T-cell (primary cell): ENCODE measurements around the gene MYT1. TPM values are rescaled to one million over a fixed set of nuclear protein-coding genes. Genes with fewer than 3 reads are reported as not detected.

Experiments
- ATAC-seq, 4 experiments: fragments of 200-7000 bp in 3 of 4; fragments of 150-1000 bp in 1 of 4; cut with Tn5 transposase; replicated peaks in 1 of 4; 1 replicate in 3 of 4; 2 replicates in 1 of 4; pipeline ENCODE4 v1.10.0; 2021; ENCODE audit warnings: moderate library complexity in 3 of 4, mild to moderate bottlenecking in 2 of 4, moderate number of reproducible peaks in 1 of 4
- CTCF ChIA-PET, 2 donors: fragments of 300-600 bp; sonication (Branson Sonifier 250); formaldehyde crosslinking; loops; one replicate each; lab custom pipeline; 2022; ENCODE audit warnings: antibody characterized with exemption in 2 of 2; lab: Charles Lee
- POLR2A ChIA-PET, 2 donors: fragments of 300-600 bp; sonication (Branson Sonifier 250); formaldehyde crosslinking; loops; one replicate each; lab custom pipeline; 2022; ENCODE audit warnings: antibody characterized with exemption in 2 of 2; lab: Charles Lee
- DNase-seq, 35 experiments: peaks; one replicate each; pipeline versions ENCODE4 v3.0.0 to v3.0.0-alpha.2; 2013 to 2023
- H3K27ac ChIP-seq: one replicate; pipeline ENCODE4 v1.5.1; 2013; ENCODE audit warnings: low read length
- H3K27me3 ChIP-seq, 2 experiments: replicated peaks in 1 of 2; 1 replicate in 1 of 2; 2 replicates in 1 of 2; pipeline versions ENCODE4 v1.6.1 to v1.7.0; 2013; ENCODE audit warnings: low read length in 1 of 2, mixed read lengths in 1 of 2; ENCODE audit not compliant: control insufficient read depth in 2 of 2, insufficient read depth in 2 of 2; ENCODE audit errors: extremely low read depth in 1 of 2
- H3K36me3 ChIP-seq, 2 donors: 1 replicate in 1 of 2; 2 replicates in 1 of 2; pipeline versions ENCODE4 v1.6.1 to v1.7.0; 2013; ENCODE audit warnings: low read length in 1 of 2; ENCODE audit not compliant: control insufficient read depth in 2 of 2, insufficient read depth in 1 of 2; ENCODE audit errors: extremely low read depth in 1 of 2
- H3K4me1 ChIP-seq, 2 experiments: 1 replicate in 1 of 2; 2 replicates in 1 of 2; pipeline versions ENCODE4 v1.6.1 to v1.7.0; 2013; ENCODE audit warnings: low read length in 2 of 2, mixed read lengths in 1 of 2; ENCODE audit not compliant: insufficient read depth in 2 of 2, control insufficient read depth in 1 of 2; ENCODE audit errors: extremely low read depth in 1 of 2
- H3K4me3 ChIP-seq, 2 donors: 1 replicate in 1 of 2; 2 replicates in 1 of 2; pipeline versions ENCODE4 v1.5.1 to v1.7.0; 2013; ENCODE audit warnings: mild to moderate bottlenecking in 2 of 2, low read length in 1 of 2, moderate library complexity in 1 of 2; ENCODE audit not compliant: control insufficient read depth in 1 of 2; ENCODE audit errors: extremely low read depth in 1 of 2
- H3K9me3 ChIP-seq: 2 replicates; pipeline ENCODE4 v1.7.0; 2013
- H3K27ac Mint-ChIP-seq, 2 donors: one replicate each; pipeline ENCODE4 v1.8.0; 2020 to 2021; ENCODE audit warnings: mild to moderate bottlenecking in 2 of 2, mixed read lengths in 2 of 2
- H3K27me3 Mint-ChIP-seq, 2 donors: one replicate each; pipeline ENCODE4 v1.8.0; 2021 to 2022; ENCODE audit warnings: mixed read lengths in 2 of 2
- H3K36me3 Mint-ChIP-seq: one replicate; pipeline ENCODE4 v1.8.0; 2021; ENCODE audit warnings: mixed read lengths
- H3K4me1 Mint-ChIP-seq, 3 donors: one replicate each; pipeline ENCODE4 v1.8.0; 2020 to 2022; ENCODE audit warnings: mixed read lengths in 3 of 3, mild to moderate bottlenecking in 1 of 3
- H3K4me3 Mint-ChIP-seq, 3 donors: one replicate each; pipeline ENCODE4 v1.8.0; 2020 to 2022; ENCODE audit warnings: mild to moderate bottlenecking in 3 of 3, mixed read lengths in 3 of 3, moderate library complexity in 3 of 3
- H3K9me3 Mint-ChIP-seq, 3 donors: one replicate each; pipeline ENCODE4 v1.8.0; 2020 to 2022; ENCODE audit warnings: mixed read lengths in 3 of 3
- WGBS: methylation state at CpG from one replicate; pipeline ENCODE4 v1.1.5; 2013; ENCODE audit warnings: missing lambda C conversion rate; ENCODE audit not compliant: insufficient coverage; 5-methylcytosine and 5-hydroxymethylcytosine counted together
- total RNA-seq, 35 experiments: library from RNA in 6 of 35; stranded (reverse) in 6 of 35; fragments of 120-200 nt in 1 of 35; gene quantifications; one replicate each; pipeline versions ENCODE4 v1.2.1 to v1.2.4 and lab custom pipeline; 2013 to 2026

The MYT1 gene
- total RNA-seq, 5 donors from 2014 or later (not counting 1 experiment from before 2014, with no cell fraction given) = 0.06 TPM; not detected in 4

DNA sequence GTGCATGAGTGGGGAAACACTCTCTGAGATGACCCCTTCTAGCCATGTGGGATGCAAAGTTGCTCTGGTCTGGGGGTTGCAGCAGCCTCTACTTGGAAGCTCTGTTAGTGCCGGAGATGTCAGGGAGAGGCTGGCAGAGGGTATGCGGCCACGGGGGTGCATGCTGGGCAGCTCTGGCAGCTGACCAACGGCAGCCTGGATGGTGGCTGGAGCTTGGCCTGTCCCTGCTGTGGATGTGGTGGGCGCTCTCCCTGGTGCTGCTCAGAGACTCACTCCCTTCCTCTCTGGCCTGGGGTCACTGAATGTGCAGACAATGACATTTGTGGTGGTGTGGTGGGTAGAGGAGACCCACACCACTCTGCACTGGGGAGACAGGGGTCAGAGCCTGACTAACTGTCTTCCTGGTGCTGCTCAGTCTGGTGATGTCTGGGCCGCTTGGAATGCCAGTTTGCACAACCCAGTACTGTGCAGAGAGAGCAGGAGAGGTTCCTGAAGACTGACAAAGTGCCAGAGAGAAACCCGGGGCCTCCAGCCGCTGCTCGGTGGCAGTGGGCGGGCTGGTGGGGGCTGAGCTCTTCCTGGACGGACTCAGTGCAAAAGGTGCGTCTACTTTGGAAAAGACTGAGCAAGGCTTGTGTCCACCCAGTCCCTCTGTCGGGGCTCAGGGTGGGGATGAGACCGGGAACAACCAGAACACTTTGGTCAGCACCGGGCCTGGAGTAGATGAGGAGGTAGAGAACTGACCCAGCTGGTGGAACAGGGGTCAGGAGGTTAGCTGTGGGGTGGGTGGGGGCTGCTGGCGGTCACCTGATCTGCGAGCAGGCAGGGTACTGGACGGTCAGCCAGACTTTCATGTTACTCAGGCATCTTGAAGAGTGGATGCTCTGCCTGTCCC, 2.7 kb downstream of the MYT1 start:
- H3K27me3 Mint-ChIP-seq = peaks cover 53 to 79% of the 10 kb centered on the region in 2 donors

DNA sequence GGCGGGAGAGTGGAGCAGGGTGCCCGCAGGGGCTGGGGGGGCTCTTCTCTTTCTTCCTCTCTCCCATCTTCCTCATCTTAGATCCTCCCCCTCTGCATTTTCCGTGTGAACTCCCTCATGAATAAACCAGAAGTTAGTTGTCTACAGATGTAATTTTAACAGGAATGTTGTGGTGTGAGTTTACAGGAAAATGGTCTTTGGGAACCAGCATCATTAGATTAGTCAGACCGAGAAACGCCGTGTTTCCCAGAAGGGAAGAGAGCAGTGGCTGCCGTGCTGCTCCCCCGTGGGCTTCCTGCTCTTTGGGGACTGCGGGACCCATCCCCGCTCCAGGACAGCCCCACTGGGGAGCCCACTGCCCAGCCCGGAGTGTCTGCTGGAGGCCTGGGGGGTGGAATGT, 3.4 kb downstream of the MYT1 start:
- Mint-ChIP-seq H3K4me1 (no peaks in the 10 kb centered on the region), H3K27me3 (peaks cover 48 to 72% of the 10 kb centered on the region in 2 donors), H3K4me3 (no peak overlapping the region), H3K9me3 (no peaks in the 10 kb centered on the region), H3K36me3 (no peaks in the 10 kb centered on the region), H3K27ac (no peak overlapping the region)
- ChIA-PET CTCF (no interaction called here), POLR2A (no interaction called here)
- H3K27me3 ChIP-seq = peaks cover 0 to 74% of the 10 kb centered on the region in 2 experiments
- H3K27ac ChIP-seq = no peak overlapping the region
- no peak for DNase-seq
- H3K9me3 ChIP-seq = no peaks in the 10 kb centered on the region
- WGBS = 63% methylated on average over 5 of the region's 11 CpGs
- no peaks in the 10 kb centered on the region for H3K36me3 ChIP-seq
- ATAC-seq = no peak
- no peak overlapping the region for H3K4me3 ChIP-seq
- H3K4me1 ChIP-seq = no peaks in the 10 kb centered on the region

More for the DNA sequence above, 2.7 kb downstream of the MYT1 start:
- ChIA-PET POLR2A (no interaction called here), CTCF (no interaction called here)
- Mint-ChIP-seq H3K4me3 (no peak overlapping the region), H3K9me3 (no peaks in the 10 kb centered on the region), H3K27ac (no peak overlapping the region), H3K36me3 (no peaks in the 10 kb centered on the region), H3K4me1 (peaks cover 0 to 1% (median 0%) of the 10 kb centered on the region in 3 donors)
- DNase-seq (no peak), ATAC-seq (no peak)
- H3K27ac ChIP-seq = no peak overlapping the region
- no peak overlapping the region for H3K4me3 ChIP-seq
- peaks cover 0 to 3% of the 10 kb centered on the region in 2 experiments for H3K4me1 ChIP-seq
- no peaks in the 10 kb centered on the region for H3K36me3 ChIP-seq
- 78% methylated on average over 18 of the region's 18 CpGs for WGBS
- no peaks in the 10 kb centered on the region for H3K9me3 ChIP-seq
- H3K27me3 ChIP-seq = peaks cover 0 to 74% of the 10 kb centered on the region in 2 experiments

DNA sequence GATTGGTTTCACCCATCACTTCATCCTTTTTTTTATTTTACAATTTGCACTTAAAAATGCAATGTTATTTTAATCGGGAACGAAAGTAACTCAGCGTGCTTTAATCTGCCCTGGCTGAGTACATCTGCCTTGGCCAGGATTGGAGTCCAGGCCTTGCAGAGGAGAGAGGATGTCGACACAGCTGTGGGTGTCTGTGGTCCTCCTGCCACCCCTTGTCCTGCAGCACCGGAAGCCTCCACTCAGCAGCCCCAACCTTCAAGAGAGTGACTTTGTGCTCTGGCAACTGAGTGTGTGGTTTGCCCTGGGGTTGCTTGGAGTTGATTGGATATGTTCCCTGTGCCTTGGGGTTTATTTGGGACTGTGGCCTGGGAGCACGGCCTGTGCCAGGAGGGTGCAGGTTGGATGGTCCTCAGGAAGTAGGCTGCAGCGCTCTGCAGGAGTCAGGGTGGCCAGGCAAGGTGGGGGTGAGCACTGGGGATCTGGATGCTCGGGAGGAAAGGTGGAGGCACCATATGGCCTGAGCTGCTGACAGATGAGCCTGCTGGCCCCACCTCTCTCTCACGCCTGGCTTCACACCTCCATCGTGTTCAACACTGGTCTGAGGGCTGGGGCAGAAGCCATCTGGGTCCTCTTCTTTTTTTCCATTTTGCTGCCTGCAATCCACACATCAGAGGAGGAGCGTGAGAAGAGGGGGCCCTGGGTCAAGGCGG, 4.3 kb downstream of the MYT1 start:
- Mint-ChIP-seq H3K4me3 (no peak overlapping the region), H3K4me1 (no peaks in the 10 kb centered on the region), H3K36me3 (no peaks in the 10 kb centered on the region), H3K9me3 (no peaks in the 10 kb centered on the region), H3K27me3 (peaks cover 48 to 71% of the 10 kb centered on the region in 2 donors), H3K27ac (no peak overlapping the region)
- H3K27me3 ChIP-seq = peaks cover 0 to 76% of the 10 kb centered on the region in 2 experiments
- CTCF ChIA-PET = no interaction called here
- H3K4me3 ChIP-seq = no peak overlapping the region
- DNase-seq = no peak
- POLR2A ChIA-PET = no interaction called here
- no peaks in the 10 kb centered on the region for H3K4me1 ChIP-seq
- WGBS = 69% methylated on average over 10 of the region's 12 CpGs
- ATAC-seq = no peak
- H3K27ac ChIP-seq = no peak overlapping the region
- H3K36me3 ChIP-seq = no peaks in the 10 kb centered on the region
- no peaks in the 10 kb centered on the region for H3K9me3 ChIP-seq

DNA sequence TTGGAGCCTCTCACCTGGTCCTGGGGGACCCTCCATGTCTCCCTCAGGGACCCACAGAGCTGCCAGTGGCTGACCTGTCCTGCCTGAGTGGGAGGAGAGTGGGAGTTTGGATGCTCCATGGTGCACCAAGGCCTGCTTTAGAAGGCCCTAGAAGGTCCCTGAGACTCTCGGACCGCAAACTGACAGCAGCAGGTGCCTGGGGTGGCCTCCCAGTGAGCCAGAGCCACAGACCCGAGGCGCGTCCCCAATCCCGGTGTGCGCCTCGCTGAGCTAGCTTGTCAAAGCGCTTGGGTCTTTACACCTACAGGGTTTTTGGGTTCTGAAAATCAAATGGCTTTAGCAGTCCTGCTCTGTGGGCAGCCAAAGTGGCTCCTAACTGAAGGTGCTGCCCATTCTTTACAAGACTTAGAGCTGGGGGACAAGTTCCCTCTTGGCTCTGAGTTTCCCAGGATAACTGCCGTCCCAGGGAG, 4.9 kb downstream of the MYT1 start:
- Histone ChIP-seq H3K27me3 (peaks cover 0 to 75% of the 10 kb centered on the region in 2 experiments), H3K9me3 (no peaks in the 10 kb centered on the region), H3K36me3 (no peaks in the 10 kb centered on the region), H3K4me3 (no peak overlapping the region), H3K27ac (no peak overlapping the region), H3K4me1 (no peaks in the 10 kb centered on the region)
- no peak overlapping the region for H3K27ac Mint-ChIP-seq
- H3K36me3 Mint-ChIP-seq = no peaks in the 10 kb centered on the region
- POLR2A ChIA-PET = no interaction called here
- DNase-seq = no peak
- peaks cover 43 to 65% of the 10 kb centered on the region in 2 donors for H3K27me3 Mint-ChIP-seq
- CTCF ChIA-PET = no interaction called here
- WGBS = 83% methylated on average over 9 of the region's 10 CpGs
- no peaks in the 10 kb centered on the region for H3K9me3 Mint-ChIP-seq
- H3K4me3 Mint-ChIP-seq = no peak overlapping the region
- H3K4me1 Mint-ChIP-seq = no peaks in the 10 kb centered on the region
- no peak for ATAC-seq

DNA sequence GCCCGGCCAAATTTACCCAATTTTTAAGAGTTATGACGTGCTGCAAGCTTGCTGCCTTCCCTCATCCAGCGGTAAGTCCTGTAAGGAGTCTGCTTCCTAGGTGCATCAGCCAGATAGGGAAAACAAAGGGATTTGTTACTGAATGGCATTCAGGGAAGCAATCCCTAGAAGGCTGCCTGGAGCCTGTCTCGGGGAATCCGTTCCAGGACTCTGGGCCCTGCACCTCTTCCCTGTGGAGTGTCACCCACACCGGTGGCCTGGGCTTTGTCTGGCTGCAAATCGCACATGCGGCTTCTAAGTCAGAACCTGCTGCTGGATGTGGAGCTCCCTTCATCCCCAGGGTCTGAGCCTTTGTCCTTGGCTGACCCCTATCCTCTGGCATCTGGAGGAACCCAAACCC, 7.0 kb downstream of the MYT1 start:
- Mint-ChIP-seq H3K36me3 (no peaks in the 10 kb centered on the region), H3K9me3 (no peaks in the 10 kb centered on the region), H3K27me3 (peaks cover 27 to 46% of the 10 kb centered on the region in 2 donors), H3K4me3 (no peak overlapping the region), H3K4me1 (no peaks in the 10 kb centered on the region), H3K27ac (no peak overlapping the region)
- ATAC-seq (no peak), DNase-seq (no peak)
- Histone ChIP-seq H3K9me3 (no peaks in the 10 kb centered on the region), H3K4me1 (no peaks in the 10 kb centered on the region), H3K4me3 (no peak overlapping the region), H3K36me3 (no peaks in the 10 kb centered on the region), H3K27ac (no peak overlapping the region), H3K27me3 (peaks cover 0 to 54% of the 10 kb centered on the region in 2 experiments)
- ChIA-PET CTCF (no interaction called here), POLR2A (no interaction called here)
- 71% methylated on average over 6 of the region's 8 CpGs for WGBS

DNA sequence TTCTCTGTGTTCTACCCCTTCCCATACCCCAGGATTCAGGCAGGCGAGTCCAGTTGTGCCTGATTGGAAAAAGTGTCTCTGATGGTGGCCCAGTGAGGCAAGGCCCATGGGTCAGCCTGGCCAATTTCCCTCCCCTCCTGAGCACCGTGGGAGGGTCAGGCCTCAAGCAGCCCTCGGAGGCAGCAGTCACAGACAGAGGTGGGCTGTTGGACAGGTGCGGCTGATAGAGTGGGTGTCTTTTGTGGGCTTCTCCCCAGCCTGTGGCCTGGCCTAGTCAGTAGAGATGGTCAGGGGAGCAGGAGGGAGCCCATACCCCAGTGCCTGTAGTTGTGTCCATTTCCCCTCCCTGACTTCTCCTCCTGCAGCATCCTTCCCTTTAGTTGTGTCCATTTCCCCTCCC, 8.9 kb downstream of the MYT1 start:
- H3K27me3 Mint-ChIP-seq = peaks cover 21 to 33% of the 10 kb centered on the region in 2 donors
- POLR2A ChIA-PET = no interaction called here
- WGBS = 20% methylated on average over 1 of the region's 4 CpGs
- peaks cover 0 to 3% (median 0%) of the 10 kb centered on the region in 3 donors for H3K4me1 Mint-ChIP-seq
- no peaks in the 10 kb centered on the region for H3K36me3 Mint-ChIP-seq
- ATAC-seq = no peak
- Histone ChIP-seq H3K9me3 (no peaks in the 10 kb centered on the region), H3K4me3 (no peak overlapping the region), H3K27me3 (peaks cover 0 to 51% of the 10 kb centered on the region in 2 experiments), H3K27ac (no peak overlapping the region), H3K4me1 (no peaks in the 10 kb centered on the region), H3K36me3 (no peaks in the 10 kb centered on the region)
- H3K9me3 Mint-ChIP-seq = no peaks in the 10 kb centered on the region
- H3K4me3 Mint-ChIP-seq = no peak overlapping the region
- no peak overlapping the region for H3K27ac Mint-ChIP-seq
- DNase-seq = no peak
- CTCF ChIA-PET = no interaction called here
